GM20431 (cell line): ENCODE data around the gene ZC3H7A.

Experiments
- in situ Hi-C: fragments of 300-500 bp; cut with MseI, MboI; formaldehyde crosslinking; loops from one replicate; pipeline ENCODE4 v1.15.0; 2020; ENCODE audit warnings: low sequenced_read_pairs; ENCODE audit not compliant: unreplicated experiment

Gene ZC3H7A

GRCh38 chr16:11742093-11742535 is 54.9 kb downstream of the ZC3H7A start:
- in situ Hi-C loops, result no loop called here

GRCh38 chr16:11740567-11740966 is 56.5 kb downstream of the ZC3H7A start:
- in situ Hi-C loops, result no loop called here

GRCh38 chr16:11738742-11739544 is 58.1 kb downstream of the ZC3H7A start:
- in situ Hi-C loops, result no loop called here

GRCh38 chr16:11737713-11738112 is 59.3 kb downstream of the ZC3H7A start:
- in situ Hi-C loops, result no loop called here

- in situ Hi-C loops, result no loop called here
Measured at GRCh38 chr16:11736903-11737302, 60.2 kb downstream of the ZC3H7A start.

- in situ Hi-C loops, result no loop called here
Measured at GRCh38 chr16:11735787-11736186, 61.3 kb downstream of the ZC3H7A start.

GRCh38 chr16:11734653-11735043 is 62.4 kb downstream of the ZC3H7A start:
- in situ Hi-C loops, result no loop called here

GRCh38 chr16:11734025-11734652 is 62.9 kb downstream of the ZC3H7A start:
- in situ Hi-C loops, result no loop called here

GRCh38 chr16:11731222-11731621 is 65.8 kb downstream of the ZC3H7A start:
- in situ Hi-C loops, result no loop called here

- in situ Hi-C loops, result no loop called here
Measured at GRCh38 chr16:11729787-11730186, 67.3 kb downstream of the ZC3H7A start.

- in situ Hi-C loops, result no loop called here
Measured at GRCh38 chr16:11727796-11728543, 69.1 kb downstream of the ZC3H7A start.

- in situ Hi-C loops, result no loop called here
Measured at GRCh38 chr16:11726008-11726407, 71.0 kb downstream of the ZC3H7A start.

GRCh38 chr16:11725457-11725856 is 71.6 kb downstream of the ZC3H7A start:
- in situ Hi-C loops, result no loop called here

GRCh38 chr16:11722468-11722808 is 74.6 kb downstream of the ZC3H7A start:
- in situ Hi-C loops, result no loop called here

- in situ Hi-C loops, result no loop called here
Measured at GRCh38 chr16:11721781-11722467, 75.1 kb downstream of the ZC3H7A start.

- in situ Hi-C loops, result no loop called here
Measured at GRCh38 chr16:11719762-11720161, 77.3 kb downstream of the ZC3H7A start.

- in situ Hi-C loops, result no loop called here
Measured at GRCh38 chr16:11719171-11719570, 77.9 kb downstream of the ZC3H7A start.

- in situ Hi-C loops, result no loop called here
Measured at GRCh38 chr16:11717811-11718210, 79.2 kb downstream of the ZC3H7A start.

GRCh38 chr16:11716336-11716735 is 80.7 kb downstream of the ZC3H7A start:
- in situ Hi-C loops, result no loop called here

- in situ Hi-C loops, result no loop called here
Measured at GRCh38 chr16:11715246-11715947, 81.7 kb downstream of the ZC3H7A start.
